Activated CD8-positive, alpha-beta memory T cell treated with anti-CD3 and anti-CD28 coated beads, Interleukin-2, amount 50 U/mL, for 24 hours (primary cell): ENCODE data around the gene XKRX.

Experiments used
- DNase-seq: peaks from one replicate; pipeline ENCODE4 v3.0.0-alpha.2; 2020; ENCODE audit errors: extremely low read depth

The XKRX gene

GRCh38 chrX:100928660-100929613 is at the start of gene XKRX:
XKRX (minus strand) TSS chrX:100928917; CDS start chrX:100928304, 613 bp downstream.
- no peak for DNase-seq

- DNase-seq: no peak
These were observed 47.5 kb upstream of the XKRX start for GRCh38 chrX:100976211-100976610.

- no peak for DNase-seq
These were observed 46.5 kb upstream of the XKRX start for GRCh38 chrX:100975212-100975611.

- DNase-seq: no peak
These were observed 44.7 kb upstream of the XKRX start for GRCh38 chrX:100973411-100973810.

GRCh38 chrX:100969936-100970335 is 41.2 kb upstream of the XKRX start:
- no peak for DNase-seq

- DNase-seq: no peak
These were observed 40.7 kb upstream of the XKRX start, which contains the start of gene ARL13A for GRCh38 chrX:100969408-100969807. ARL13A (plus strand) TSS chrX:100969708; CDS start chrX:100973690, 3,982 bp downstream.

DNA sequence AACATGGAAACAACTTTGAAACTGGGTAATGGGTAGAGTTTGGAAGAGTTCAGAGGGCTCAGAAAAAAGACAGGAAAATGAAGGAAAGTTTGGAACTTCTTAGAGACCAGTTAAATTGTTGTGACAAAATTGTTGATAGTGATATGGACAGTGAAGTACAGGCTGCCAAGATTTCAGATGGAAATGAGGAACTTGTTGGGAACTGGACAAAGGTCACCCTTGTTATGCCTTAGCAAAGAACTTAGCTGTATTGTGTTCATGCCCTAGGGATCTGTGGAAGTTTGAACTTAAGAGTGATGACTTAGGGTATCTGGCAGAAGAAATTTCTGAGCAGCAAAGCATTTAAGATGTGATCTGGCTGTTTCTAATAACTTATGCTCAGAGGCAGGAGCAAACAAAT is 35.6 kb upstream of the XKRX start:
- no peak for DNase-seq

DNA sequence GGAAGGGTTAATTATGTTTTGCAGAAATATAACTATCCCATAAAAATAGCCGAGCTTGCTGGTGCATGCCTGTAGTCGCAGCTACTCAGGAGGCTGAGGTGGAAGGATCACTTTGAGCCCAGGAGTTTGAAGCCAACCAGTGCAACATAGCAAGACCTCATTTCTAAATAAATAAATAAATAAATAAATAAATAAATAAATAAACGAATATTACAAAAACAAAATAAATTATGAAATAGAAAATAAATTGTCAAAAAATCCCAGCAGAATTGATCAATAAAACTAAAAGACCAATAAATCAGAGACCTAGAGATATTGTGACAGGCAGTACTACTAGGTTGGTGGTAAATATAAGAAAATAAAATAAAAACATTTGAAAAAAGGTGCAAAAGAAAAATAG is 34.1 kb upstream of the XKRX start:
- no peak for DNase-seq

- no peak for DNase-seq
These were observed 19.8 kb upstream of the XKRX start for GRCh38 chrX:100948557-100948956.

DNA sequence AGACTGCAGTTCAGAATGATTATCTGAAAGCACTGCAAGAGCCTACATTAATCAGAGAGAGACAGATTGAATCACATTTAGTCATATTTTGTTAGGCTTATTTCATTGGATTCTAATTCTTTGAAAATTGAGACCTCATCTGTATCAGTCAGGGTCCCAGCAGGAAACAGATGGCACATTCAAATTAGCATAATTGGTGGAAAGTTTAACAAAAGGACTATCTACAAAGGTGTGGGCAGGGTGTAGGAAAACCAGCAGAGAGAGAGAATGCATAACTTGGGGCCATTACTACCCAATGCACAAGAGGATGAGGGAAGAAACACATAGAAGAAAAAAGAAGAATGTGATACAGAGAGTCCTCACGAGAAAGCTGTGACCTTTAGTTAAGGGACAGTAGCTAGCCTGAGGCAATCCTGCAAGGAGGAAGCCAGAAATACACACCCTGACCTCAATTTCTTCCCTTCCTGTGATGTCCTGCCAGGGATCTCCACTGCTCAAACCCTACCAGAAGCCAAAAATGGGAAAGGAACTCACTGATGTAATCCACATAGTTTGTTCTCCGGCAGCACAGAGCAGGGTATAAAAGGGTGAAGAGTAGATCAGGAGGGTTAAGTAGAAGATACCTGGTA is 17.7 kb upstream of the XKRX start:
- no peak for DNase-seq

GRCh38 chrX:100944601-100945000 is 15.9 kb upstream of the XKRX start:
- DNase-seq: no peak

- DNase-seq: no peak
These were observed 10.6 kb upstream of the XKRX start for GRCh38 chrX:100939333-100939732.

GRCh38 chrX:100935767-100936166 is 7.0 kb upstream of the XKRX start:
- DNase-seq: no peak

GRCh38 chrX:100931925-100932285 is 3.2 kb upstream of the XKRX start:
- no peak for DNase-seq

- no peak for DNase-seq
These were observed 2.7 kb upstream of the XKRX start for GRCh38 chrX:100931218-100931924.

- no peak for DNase-seq
These were observed 2.3 kb downstream of the XKRX start for GRCh38 chrX:100926453-100926852.

- no peak for DNase-seq
These were observed 4.3 kb downstream of the XKRX start for GRCh38 chrX:100924375-100924774.

DNA sequence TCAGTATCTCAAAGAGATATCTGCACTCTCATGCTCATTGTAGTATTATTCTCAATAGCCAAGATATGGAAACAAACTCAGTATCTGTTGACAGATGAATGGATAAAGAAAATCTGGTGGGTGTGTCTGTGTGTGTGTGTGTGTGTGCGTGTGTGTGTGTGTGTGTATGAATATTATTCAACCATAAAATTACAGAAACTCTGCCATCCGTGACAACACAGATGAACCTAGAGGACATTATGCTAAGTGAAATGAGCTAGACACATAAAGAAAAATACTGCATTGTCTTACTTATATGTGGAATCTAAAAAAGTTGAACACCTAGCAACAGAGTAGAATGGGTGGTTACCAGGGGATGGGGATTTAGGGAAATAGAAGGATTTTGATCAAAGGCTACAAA is 13.2 kb downstream of the XKRX start:
- no peak for DNase-seq

DNA sequence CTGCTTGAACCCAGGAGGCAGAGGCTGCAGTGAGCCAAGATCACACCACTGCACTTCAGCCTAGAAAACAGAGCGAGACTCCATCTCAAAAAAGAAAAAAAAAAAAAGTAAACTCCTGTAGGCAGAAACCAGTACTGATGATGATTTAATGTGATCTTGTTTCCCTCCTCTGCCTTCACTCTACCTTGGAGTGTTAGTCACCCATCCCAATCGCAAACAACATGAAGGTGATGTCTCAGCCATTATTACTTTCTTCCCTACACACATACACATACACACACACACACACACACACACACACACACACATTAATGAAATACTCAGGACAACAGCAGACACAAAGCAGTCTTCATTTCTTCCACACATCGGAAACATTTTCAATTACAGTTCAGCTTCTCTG is 15.6 kb downstream of the XKRX start:
- DNase-seq: no peak

DNA sequence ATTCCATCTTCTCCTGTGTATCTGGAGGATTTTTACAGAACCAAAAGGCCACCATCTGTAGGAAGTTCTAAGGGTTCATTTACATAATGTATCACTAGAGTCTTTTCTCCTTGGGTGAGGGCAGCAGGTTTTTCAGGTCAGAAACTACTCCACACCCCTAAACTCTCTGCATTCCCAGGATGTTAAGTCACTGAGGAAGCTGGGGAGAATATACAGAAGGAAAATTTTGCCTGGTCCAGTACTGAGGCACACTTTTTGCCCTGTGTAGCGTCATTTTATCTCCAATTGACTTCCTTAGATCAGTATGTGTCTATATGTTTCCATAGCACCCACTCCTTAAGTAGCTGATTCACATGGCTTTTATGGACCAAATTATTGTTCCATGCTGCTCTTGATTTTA is 17.0 kb downstream of the XKRX start:
- DNase-seq: no peak

DNA sequence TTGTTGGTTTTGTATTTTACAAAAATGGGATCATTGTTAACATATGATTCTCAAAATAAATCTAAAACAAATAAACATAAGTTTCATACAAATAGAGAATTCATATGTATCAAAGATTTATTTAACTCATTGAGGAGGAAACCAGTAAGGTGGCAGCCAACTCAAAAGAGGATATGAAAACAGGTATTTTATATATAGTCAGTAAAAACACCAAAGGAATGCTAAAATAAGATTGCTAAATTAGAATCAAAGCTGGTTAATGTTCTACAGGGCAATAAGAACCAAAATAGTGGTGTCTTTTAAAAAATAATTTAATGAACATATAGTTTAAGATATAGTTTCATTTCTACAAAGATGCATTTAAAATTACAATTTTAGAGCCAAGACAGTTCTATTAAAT is 23.1 kb downstream of the XKRX start:
- no peak for DNase-seq

DNA sequence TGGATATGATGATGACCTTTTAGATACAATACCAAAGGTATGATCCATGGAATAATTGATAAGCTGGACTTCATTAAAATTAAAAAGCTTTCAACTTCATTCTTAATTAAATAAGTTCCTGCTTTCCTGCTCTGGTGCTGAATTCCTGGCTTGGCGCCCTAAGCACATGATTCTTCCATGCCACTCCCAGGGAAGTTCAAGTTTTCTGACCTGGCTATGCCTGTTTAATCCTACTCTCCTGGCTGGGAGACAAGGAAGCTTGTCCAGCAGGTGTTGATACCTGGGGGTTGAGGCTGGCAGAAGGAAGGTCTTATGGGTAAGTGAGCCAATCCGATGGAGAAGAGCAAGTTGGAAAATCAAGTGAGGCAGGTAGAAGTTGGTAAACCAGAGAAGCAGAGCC is 24.3 kb downstream of the XKRX start:
- no peak for DNase-seq
